WTC11 (cell line): ENCODE results near the gene RPS15A. TPM values are rescaled to one million over a fixed set of nuclear protein-coding genes. Genes with fewer than 3 reads are reported as not detected.

ENCODE experiments used
- ATAC-seq: fragments of 200-7000 bp; cut with Tn5 transposase; 2 replicates; pipeline ENCODE4 v1.10.0; 2021; ENCODE audit warnings: mild to moderate bottlenecking, moderate library complexity
- CTCF ChIA-PET: fragments of 300-600 bp; sonication (Branson Sonifier 250); formaldehyde crosslinking; loops from one replicate; lab custom pipeline; 2021; ENCODE audit warnings: antibody characterized with exemption; lab: Charles Lee
- POLR2A ChIA-PET: fragments of 350-600 bp; sonication (Branson Sonifier 250); formaldehyde crosslinking; loops from one replicate; lab custom pipeline; 2021; ENCODE audit warnings: antibody characterized with exemption; lab: Charles Lee
- DNase-seq: peaks from one replicate; pipeline ENCODE4 v3.0.0; 2021; ENCODE audit warnings: low spot score
- H3K27ac Mint-ChIP-seq: 2 replicates; pipeline ENCODE4 v1.8.0; 2021; ENCODE audit warnings: mixed read lengths
- H3K27me3 Mint-ChIP-seq: 2 replicates; pipeline ENCODE4 v1.8.0; 2021; ENCODE audit warnings: low read depth, mild to moderate bottlenecking, moderate library complexity, mixed read lengths
- H3K36me3 Mint-ChIP-seq: 2 replicates; pipeline ENCODE4 v1.8.0; 2021; ENCODE audit warnings: mixed read lengths
- H3K4me1 Mint-ChIP-seq: 2 replicates; pipeline ENCODE4 v1.8.0; 2022; ENCODE audit warnings: mixed read lengths
- H3K4me3 Mint-ChIP-seq: 2 replicates; pipeline ENCODE4 v1.8.0; 2021; ENCODE audit warnings: mild to moderate bottlenecking, moderate library complexity, mixed read lengths
- H3K9me3 Mint-ChIP-seq: 2 replicates; pipeline ENCODE4 v1.8.0; 2021; ENCODE audit warnings: mixed read lengths
- GRHL2 ChIP-seq: fragments of 250-450 bp; sonication (Bioruptor Pico); IDR thresholded peaks from 2 replicates; pipeline ENCODE4 v1.8.0; 2022; ENCODE audit warnings: mild to moderate bottlenecking, moderate library complexity; ENCODE audit not compliant: insufficient replicate concordance, severe bottlenecking
- JAZF1 ChIP-seq: fragments of 250-450 bp; sonication (Bioruptor Pico); IDR thresholded peaks from 2 replicates; pipeline ENCODE4 v1.9.0; 2021; ENCODE audit warnings: moderate library complexity, mild to moderate bottlenecking, inconsistent platforms
- NR2C2 ChIP-seq: sonication (generic); formaldehyde crosslinking; IDR thresholded peaks from 2 replicates; pipeline ENCODE4 v1.8.0; 2022; ENCODE audit warnings: mild to moderate bottlenecking, missing genetic modification reagents
- RORB ChIP-seq: fragments of 250-450 bp; sonication (Bioruptor Pico); IDR thresholded peaks from 2 replicates; pipeline ENCODE4 v1.9.0; 2021; ENCODE audit warnings: mild to moderate bottlenecking
- SMAD4 ChIP-seq: sonication (generic); formaldehyde crosslinking; IDR thresholded peaks from 2 replicates; pipeline ENCODE4 v1.8.0; 2022; ENCODE audit warnings: mild to moderate bottlenecking, missing genetic modification reagents
- TCF7 ChIP-seq: sonication (generic); formaldehyde crosslinking; IDR thresholded peaks from 2 replicates; pipeline ENCODE4 v1.8.0; 2022; ENCODE audit warnings: mild to moderate bottlenecking, low read depth, missing genetic modification reagents, moderate library complexity
- TEAD1 ChIP-seq: sonication (generic); formaldehyde crosslinking; IDR thresholded peaks from 2 replicates; pipeline ENCODE4 v1.8.0; 2022; ENCODE audit warnings: mild to moderate bottlenecking, missing genetic modification reagents
- ZNF121 ChIP-seq: sonication (generic); formaldehyde crosslinking; IDR thresholded peaks from 2 replicates; pipeline ENCODE4 v1.8.0; 2023; ENCODE audit warnings: missing genetic modification reagents
- ZNF232 ChIP-seq: sonication (generic); formaldehyde crosslinking; IDR thresholded peaks from 2 replicates; pipeline ENCODE4 v1.8.0; 2022; ENCODE audit warnings: mild to moderate bottlenecking, missing genetic modification reagents
- ZNF671 ChIP-seq: fragments of 250-450 bp; sonication (Bioruptor Pico); IDR thresholded peaks from 2 replicates; pipeline ENCODE4 v1.8.0; 2021; ENCODE audit warnings: mild to moderate bottlenecking
- total RNA-seq: library from RNA; stranded (reverse); gene quantifications from 3 replicates; pipeline ENCODE4 v1.2.3, GENCODE V29; 2021
- TF ChIP-seq, protein P1 (sequence below): fragments of 250-450 bp; sonication (Bioruptor Pico); IDR thresholded peaks from 2 replicates; pipeline ENCODE4 v1.9.0; 2021; ENCODE audit warnings: mild to moderate bottlenecking, borderline replicate concordance
- TF ChIP-seq, protein P2 (sequence below): fragments of 250-450 bp; sonication (Bioruptor Pico); IDR thresholded peaks from 2 replicates; pipeline ENCODE4 v1.9.0; 2021; ENCODE audit warnings: moderate library complexity, mild to moderate bottlenecking, inconsistent platforms, borderline replicate concordance
- TF ChIP-seq, protein P3 (sequence below): sonication (generic); formaldehyde crosslinking; IDR thresholded peaks from 2 replicates; pipeline ENCODE4 v1.8.1; 2022; ENCODE audit warnings: mild to moderate bottlenecking, missing genetic modification reagents, moderate library complexity, borderline replicate concordance
- TF ChIP-seq, protein P4 (sequence below): sonication (generic); formaldehyde crosslinking; IDR thresholded peaks from 2 replicates; pipeline ENCODE4 v1.8.0; 2022; ENCODE audit warnings: missing genetic modification reagents
- TF ChIP-seq, protein P5 (sequence below): sonication (generic); formaldehyde crosslinking; IDR thresholded peaks from 2 replicates; pipeline ENCODE4 v1.8.1; 2022; ENCODE audit warnings: low read depth, mild to moderate bottlenecking, moderate library complexity, missing genetic modification reagents, borderline replicate concordance
- TF ChIP-seq, protein P6 (sequence below): sonication (generic); formaldehyde crosslinking; IDR thresholded peaks from 2 replicates; pipeline ENCODE4 v1.8.1; 2023; ENCODE audit warnings: mild to moderate bottlenecking, missing genetic modification reagents, moderate library complexity

The RPS15A gene
- total RNA-seq, 1 experiment from 2014 or later: 1,612 TPM

DNA sequence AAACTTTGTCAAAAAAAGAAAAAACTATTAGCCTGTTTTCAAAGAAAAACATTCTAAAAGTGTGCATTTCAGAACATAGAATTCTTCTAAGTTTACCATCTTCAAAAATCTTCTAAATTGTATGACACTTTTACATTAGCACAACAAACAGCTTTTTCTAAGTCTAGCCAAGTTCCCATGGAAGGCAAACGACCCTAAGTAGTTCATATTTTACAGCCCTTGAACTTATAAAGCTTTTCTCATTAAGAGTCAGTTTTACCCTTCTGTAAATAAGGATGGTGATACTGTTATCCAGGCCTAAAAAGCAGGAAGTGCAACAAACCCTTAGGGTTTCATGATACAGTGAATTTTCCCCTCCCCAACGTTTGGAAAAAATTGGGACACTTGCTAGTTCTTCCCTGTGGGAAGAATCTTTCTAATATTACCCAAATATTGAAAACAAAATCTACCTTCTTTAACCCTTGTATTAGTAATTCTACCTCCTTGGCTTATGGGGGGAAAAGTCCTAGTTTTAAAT is 15.2 kb upstream of the RPS15A start (continued):
- TF ChIP-seq, protein P1, sequence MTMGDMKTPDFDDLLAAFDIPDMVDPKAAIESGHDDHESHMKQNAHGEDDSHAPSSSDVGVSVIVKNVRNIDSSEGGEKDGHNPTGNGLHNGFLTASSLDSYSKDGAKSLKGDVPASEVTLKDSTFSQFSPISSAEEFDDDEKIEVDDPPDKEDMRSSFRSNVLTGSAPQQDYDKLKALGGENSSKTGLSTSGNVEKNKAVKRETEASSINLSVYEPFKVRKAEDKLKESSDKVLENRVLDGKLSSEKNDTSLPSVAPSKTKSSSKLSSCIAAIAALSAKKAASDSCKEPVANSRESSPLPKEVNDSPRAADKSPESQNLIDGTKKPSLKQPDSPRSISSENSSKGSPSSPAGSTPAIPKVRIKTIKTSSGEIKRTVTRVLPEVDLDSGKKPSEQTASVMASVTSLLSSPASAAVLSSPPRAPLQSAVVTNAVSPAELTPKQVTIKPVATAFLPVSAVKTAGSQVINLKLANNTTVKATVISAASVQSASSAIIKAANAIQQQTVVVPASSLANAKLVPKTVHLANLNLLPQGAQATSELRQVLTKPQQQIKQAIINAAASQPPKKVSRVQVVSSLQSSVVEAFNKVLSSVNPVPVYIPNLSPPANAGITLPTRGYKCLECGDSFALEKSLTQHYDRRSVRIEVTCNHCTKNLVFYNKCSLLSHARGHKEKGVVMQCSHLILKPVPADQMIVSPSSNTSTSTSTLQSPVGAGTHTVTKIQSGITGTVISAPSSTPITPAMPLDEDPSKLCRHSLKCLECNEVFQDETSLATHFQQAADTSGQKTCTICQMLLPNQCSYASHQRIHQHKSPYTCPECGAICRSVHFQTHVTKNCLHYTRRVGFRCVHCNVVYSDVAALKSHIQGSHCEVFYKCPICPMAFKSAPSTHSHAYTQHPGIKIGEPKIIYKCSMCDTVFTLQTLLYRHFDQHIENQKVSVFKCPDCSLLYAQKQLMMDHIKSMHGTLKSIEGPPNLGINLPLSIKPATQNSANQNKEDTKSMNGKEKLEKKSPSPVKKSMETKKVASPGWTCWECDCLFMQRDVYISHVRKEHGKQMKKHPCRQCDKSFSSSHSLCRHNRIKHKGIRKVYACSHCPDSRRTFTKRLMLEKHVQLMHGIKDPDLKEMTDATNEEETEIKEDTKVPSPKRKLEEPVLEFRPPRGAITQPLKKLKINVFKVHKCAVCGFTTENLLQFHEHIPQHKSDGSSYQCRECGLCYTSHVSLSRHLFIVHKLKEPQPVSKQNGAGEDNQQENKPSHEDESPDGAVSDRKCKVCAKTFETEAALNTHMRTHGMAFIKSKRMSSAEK (CRISPR knock-in tag): no peak
- TF ChIP-seq, protein P2, sequence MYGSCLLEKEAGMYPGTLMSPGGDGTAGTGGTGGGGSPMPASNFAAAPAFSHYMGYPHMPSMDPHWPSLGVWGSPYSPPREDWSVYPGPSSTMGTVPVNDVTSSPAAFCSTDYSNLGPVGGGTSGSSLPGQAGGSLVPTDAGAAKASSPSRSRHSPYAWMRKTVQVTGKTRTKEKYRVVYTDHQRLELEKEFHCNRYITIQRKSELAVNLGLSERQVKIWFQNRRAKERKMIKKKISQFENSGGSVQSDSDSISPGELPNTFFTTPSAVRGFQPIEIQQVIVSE: no peak
- TF ChIP-seq RORB (CRISPR knock-in tag) (no peak), GRHL2 (no peak), TEAD1 (CRISPR knock-in tag) (no peak), ZNF232 (no peak), ZNF671 (no peak), TCF7 (CRISPR knock-in tag) (no peak), JAZF1 (no peak), NR2C2 (no peak)
- TF ChIP-seq, protein P3, sequence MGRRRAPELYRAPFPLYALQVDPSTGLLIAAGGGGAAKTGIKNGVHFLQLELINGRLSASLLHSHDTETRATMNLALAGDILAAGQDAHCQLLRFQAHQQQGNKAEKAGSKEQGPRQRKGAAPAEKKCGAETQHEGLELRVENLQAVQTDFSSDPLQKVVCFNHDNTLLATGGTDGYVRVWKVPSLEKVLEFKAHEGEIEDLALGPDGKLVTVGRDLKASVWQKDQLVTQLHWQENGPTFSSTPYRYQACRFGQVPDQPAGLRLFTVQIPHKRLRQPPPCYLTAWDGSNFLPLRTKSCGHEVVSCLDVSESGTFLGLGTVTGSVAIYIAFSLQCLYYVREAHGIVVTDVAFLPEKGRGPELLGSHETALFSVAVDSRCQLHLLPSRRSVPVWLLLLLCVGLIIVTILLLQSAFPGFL (CRISPR knock-in tag): no peak
- TF ChIP-seq, protein P4, sequence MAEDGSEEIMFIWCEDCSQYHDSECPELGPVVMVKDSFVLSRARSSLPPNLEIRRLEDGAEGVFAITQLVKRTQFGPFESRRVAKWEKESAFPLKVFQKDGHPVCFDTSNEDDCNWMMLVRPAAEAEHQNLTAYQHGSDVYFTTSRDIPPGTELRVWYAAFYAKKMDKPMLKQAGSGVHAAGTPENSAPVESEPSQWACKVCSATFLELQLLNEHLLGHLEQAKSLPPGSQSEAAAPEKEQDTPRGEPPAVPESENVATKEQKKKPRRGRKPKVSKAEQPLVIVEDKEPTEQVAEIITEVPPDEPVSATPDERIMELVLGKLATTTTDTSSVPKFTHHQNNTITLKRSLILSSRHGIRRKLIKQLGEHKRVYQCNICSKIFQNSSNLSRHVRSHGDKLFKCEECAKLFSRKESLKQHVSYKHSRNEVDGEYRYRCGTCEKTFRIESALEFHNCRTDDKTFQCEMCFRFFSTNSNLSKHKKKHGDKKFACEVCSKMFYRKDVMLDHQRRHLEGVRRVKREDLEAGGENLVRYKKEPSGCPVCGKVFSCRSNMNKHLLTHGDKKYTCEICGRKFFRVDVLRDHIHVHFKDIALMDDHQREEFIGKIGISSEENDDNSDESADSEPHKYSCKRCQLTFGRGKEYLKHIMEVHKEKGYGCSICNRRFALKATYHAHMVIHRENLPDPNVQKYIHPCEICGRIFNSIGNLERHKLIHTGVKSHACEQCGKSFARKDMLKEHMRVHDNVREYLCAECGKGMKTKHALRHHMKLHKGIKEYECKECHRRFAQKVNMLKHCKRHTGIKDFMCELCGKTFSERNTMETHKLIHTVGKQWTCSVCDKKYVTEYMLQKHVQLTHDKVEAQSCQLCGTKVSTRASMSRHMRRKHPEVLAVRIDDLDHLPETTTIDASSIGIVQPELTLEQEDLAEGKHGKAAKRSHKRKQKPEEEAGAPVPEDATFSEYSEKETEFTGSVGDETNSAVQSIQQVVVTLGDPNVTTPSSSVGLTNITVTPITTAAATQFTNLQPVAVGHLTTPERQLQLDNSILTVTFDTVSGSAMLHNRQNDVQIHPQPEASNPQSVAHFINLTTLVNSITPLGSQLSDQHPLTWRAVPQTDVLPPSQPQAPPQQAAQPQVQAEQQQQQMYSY (CRISPR knock-in tag): no peak

DNA sequence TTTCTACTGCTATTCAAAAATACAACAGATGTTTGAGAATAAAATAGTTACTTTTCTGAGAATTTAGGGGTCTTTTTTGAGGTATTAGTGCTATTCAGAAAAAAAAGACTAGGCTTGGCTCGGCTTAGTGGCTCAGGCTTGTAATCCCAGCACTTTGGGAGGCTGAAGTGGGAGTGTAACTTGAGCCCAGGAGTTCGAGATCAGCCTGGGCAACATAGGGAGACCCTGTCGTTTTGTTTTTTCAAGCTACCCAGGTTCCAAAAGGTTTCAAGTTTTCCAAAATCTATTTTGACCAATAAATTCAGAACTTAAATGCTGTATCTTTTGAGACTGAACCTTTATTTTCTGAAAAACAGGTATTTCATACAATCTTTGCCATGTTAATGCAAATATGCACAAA is 14.4 kb upstream of the RPS15A start:
- no peak for ATAC-seq
- DNase-seq: no peak
- H3K27ac Mint-ChIP-seq: peak overlapping the region; percentile 85; the same call in 1 of the 2 replicates
- ChIA-PET POLR2A (interaction anchor here (1.6 kb wide), 1 partner anchor 14 kb away, joined by 5 read pairs; the partner anchor contains the start of gene RPS15A), CTCF (no interaction called here)
- peaks cover 53% of the 10 kb centered on the region for H3K4me1 Mint-ChIP-seq
- H3K9me3 Mint-ChIP-seq: peaks cover 4% of the 10 kb centered on the region; the same call in 1 of the 2 replicates
- TF ChIP-seq, protein P5, sequence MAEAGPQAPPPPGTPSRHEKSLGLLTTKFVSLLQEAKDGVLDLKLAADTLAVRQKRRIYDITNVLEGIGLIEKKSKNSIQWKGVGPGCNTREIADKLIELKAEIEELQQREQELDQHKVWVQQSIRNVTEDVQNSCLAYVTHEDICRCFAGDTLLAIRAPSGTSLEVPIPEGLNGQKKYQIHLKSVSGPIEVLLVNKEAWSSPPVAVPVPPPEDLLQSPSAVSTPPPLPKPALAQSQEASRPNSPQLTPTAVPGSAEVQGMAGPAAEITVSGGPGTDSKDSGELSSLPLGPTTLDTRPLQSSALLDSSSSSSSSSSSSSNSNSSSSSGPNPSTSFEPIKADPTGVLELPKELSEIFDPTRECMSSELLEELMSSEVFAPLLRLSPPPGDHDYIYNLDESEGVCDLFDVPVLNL: no peak
- TF ChIP-seq ZNF121: peak; percentile 96
- TF ChIP-seq SMAD4 (CRISPR knock-in tag): no peak
- TF ChIP-seq, protein P6, sequence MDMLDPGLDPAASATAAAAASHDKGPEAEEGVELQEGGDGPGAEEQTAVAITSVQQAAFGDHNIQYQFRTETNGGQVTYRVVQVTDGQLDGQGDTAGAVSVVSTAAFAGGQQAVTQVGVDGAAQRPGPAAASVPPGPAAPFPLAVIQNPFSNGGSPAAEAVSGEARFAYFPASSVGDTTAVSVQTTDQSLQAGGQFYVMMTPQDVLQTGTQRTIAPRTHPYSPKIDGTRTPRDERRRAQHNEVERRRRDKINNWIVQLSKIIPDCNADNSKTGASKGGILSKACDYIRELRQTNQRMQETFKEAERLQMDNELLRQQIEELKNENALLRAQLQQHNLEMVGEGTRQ (CRISPR knock-in tag): no peak
- no peaks in the 10 kb centered on the region for H3K27me3 Mint-ChIP-seq
- H3K4me3 Mint-ChIP-seq: peak overlapping the region; percentile 31; the same call in 1 of the 2 replicates
- H3K36me3 Mint-ChIP-seq: peaks cover 25% of the 10 kb centered on the region
